ENCODE data around the gene OR4L1.
"Not testable (repeated sequence)": the region's sequence is repeated elsewhere in the genome, so short reads cannot be mapped to it uniquely, and the experiment has no call there.

OR4L1 gene, protein sequence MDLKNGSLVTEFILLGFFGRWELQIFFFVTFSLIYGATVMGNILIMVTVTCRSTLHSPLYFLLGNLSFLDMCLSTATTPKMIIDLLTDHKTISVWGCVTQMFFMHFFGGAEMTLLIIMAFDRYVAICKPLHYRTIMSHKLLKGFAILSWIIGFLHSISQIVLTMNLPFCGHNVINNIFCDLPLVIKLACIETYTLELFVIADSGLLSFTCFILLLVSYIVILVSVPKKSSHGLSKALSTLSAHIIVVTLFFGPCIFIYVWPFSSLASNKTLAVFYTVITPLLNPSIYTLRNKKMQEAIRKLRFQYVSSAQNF

DNA sequence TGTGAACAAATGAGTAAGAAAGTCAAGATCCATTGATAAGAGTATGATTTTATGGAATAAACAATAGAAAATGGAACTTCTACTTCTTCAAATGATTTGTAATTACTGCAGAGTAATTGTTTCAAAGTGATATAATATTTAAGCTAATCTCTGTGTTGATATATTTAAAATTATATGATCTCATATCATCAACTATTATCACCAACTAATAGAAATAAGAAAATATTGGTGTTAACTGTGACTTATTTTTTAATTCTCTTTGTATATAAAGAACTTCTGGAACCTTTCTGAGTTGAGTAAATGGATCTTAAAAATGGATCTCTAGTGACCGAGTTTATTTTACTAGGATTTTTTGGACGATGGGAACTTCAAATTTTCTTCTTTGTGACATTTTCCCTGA, at the start of gene OR4L1:
OR4L1 (plus strand) TSS at position 301 of the 400 bp plus-strand sequence; CDS start at position 301, 0 bp downstream.
- no peak for DNase-seq (ENCODE audit: low read depth)

DNA sequence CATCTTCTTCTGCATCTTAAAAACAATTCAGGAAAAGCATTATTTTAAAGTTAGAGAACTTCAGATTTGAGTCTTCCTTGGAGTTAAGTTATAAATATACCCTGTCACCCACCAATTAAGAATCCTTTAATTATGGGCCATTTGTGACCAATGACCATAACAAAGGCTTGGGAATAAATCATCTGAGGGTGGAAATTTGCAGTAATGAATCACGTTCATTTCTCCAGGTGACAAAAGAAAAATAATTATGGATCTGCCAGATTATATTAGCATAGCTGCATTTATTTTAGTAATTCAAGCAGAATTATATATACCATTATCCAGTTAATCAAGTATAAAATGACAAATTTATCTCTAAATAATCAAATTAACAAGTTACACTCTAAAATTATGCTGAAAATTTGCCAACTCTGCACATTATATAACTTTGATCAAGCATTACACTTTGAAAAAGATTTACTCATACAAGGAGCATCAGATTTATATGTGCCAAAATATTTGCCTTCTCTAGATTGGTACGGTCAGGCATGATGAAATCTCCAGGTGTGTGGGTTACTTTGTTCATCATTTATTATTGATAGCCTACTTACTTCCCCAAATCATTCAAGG, 40.5 kb upstream of the OR4L1 start, which contains the start of gene OR4K14:
OR4K14 (minus strand) TSS at position 51 of the 609 bp plus-strand sequence. CDS start 4,114 bp downstream, outside the sequence.
- no peak for DNase-seq (ENCODE audit: low read depth)

DNA sequence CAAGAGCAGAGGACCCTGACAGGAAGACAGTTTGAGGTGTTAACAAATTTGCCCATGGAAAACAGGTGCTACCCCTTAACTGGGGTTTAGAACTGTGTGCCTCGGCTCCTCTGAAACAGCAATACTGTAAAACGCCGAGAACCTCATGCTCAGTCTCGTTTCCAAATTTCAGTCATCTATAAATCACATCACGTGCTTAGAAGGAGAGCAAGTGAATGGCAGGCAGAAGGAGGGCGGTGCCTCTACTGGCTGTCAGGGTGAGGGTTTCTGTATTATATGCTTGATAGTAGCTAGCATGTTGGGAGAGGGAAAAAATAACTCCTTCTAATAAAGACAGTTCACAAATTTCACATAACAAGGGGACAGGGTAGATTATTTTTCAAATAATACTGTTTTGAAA, 28.8 kb upstream of the OR4L1 start:
- no peak for DNase-seq (ENCODE audit: low read depth)

DNA sequence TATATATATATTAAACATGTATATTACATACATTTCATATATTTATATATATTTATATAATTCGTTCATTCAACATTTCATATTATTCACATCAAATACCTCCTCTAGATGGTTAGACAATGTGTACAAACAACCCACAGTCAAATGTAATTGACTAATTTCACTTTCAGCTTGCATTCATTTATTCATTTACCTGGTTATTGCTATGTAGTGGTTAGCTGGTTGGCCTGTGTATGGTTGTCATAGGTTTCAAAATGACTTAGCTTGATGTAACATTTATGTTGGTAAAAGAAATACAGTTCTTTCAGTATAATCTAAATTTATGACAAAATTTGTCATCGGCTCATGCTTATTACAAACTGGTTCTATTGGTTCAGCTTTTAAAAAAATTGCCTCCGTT, 24.4 kb upstream of the OR4L1 start:
- DNase-seq (ENCODE audit: low read depth), result no peak

DNA sequence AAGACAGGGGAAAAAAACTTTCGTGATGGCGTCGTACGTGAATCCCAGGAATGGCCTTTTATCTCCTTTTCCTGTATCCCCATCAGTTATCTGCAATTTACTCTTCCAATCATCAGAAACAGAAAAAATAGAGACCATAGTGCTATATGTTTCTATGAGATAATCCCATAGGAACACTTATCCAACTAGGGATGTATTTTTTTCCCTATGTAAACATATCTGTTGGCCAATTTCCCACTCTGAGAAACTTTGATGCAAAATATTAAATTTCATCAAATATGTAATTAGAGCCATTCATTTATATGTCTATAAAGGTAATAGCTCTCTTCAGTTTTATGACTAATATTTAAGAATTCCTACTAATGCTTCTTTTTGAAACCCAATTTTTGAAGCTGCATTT, 23.9 kb upstream of the OR4L1 start, which contains the start of gene OR4K13:
OR4K13 (minus strand) TSS at position 101 of the 400 bp plus-strand sequence. CDS start 1,280 bp downstream, outside the sequence.
- no peak for DNase-seq (ENCODE audit: low read depth)

DNA sequence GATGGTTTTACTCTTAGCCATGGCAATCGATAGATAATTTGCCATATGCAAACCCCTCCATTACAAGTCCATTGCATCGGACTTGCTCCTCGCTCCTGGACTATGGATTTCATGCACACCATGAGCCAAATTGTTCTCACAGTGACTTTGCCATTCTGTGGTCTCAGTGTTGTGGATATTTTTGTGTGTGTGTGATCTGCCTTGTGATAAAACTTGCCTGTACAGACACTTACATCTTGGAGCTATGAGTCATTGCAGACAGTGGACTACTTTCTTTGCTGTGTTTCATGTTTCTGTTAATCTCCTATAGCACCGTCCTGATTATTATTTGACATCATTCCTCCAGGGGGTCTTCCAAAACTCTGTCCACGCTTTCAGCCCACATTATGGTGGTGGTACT, 15.6 kb upstream of the OR4L1 start:
- DNase-seq (ENCODE audit: low read depth), result no peak

DNA sequence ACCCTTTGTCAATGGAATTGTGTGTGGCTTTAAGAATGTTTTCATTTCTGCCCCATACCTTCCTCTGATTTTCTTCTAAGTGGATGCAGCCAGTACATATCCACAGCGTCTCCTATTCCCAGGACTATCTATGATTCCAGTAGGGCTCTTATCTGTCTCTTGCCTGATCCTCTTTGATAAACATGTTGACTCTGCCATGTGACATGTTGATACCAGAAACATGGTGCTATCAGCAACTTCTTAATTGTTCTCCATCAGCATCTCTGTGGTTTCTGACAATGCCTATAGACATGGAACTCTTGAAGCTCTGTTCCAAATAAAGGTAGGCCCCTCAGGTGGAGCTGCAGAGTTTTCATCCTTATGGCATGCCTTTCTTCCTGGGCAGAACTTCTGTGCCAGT, 11.6 kb upstream of the OR4L1 start:
- DNase-seq (ENCODE audit: low read depth), result no peak

DNA sequence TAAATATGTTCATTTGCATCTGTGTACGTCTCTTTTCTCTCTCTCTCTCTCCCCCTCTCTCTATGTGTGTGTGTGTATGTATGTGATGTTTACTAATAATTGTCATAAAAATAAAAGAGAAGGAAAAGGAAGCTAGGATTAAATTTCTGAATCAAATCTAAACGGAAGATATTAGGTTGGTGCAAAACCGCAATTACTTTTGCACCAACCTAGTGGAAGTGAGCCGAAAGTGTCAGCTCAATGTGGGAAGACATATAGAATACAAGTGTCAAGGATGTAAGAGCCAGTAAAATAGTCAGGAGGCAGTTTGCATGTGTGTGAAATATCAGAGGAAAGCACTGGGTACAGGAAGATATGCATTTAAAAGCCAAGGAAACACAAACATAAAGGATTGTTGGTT, 32.2 kb downstream of the OR4L1 start:
- no peak for DNase-seq (ENCODE audit: low read depth)

DNA sequence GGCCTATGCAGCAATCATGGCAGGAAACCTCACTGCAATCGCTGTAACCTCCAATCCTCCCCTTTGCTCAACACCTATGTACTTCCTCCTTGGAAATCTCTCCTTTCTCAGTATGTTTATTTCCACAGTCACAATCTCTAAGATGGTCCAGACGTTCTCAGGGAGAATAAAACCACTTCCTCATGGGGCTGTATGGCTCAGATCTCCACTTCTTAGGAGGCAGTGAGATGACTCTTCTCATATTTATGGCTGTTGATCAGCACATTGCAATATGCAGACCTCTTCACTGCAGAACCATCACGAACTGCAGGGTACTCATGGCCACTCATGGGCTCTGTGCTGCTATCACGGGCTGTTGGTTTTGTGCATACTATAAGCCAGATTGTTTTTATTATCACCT, 33.6 kb downstream of the OR4L1 start:
- no peak for DNase-seq (ENCODE audit: low read depth)

DNA sequence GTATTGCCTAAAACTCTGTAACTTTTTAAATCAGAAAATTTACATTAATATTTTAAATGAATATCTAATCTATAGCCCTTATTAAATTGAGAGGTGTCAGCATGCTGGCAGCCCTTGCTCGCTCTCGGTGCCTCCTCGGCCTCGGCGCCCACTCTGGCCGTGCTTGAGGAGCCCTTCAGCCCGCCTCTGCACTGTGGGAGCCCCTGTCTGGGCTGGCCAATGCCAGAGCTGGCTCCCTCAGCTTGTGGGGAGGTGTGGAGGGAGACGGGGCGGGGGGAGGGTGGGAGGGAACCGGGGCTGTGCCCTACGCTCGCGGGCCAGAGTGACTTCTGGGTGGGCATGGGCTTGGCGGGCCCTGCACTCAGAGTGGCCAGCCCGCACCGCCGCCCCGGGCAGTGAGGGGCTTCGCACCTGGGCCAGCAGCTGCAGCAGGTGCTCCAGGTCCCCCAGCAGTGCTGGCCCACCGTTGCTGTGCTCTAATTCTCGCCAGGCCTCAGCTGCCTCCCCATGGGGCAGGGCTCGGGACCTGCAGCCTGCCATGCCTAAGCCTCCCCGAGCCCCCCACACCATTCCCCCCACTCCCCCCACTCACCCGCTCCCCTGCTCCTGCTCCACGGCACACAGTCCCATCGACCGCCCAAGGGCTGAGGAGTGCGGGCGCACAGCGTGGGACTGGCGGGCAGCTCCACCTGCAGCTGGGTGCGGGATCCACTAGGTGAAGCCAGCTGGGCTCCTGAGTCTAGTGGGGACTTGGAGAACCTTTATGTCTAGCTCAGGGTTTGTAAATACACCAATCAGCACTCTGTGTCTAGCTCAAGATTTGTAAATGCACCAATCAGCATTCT, 39.3 kb downstream of the OR4L1 start:
- not testable (repeated sequence) for DNase-seq (ENCODE audit: low read depth)

DNA sequence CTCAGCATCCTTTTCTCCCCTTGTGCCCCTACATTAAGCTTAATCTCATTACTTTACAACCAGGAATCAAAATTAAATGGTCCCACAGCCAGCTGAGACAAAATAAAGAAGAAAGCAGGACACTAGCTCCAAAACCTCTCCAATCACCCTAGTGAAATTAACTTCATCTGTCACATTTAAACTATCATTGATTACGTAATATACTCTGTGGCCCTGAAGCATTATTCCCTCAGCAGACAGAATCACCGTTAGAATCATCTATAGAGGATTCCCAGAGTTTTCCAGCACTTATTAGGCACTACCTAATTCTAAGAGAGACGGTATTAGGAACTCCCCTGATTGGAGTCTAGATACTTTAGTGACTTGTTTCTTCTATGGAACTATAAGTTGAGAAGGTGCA, 50.6 kb downstream of the OR4L1 start, which contains the start of gene OR4K17:
OR4K17 (plus strand) TSS at position 302 of the 400 bp plus-strand sequence. CDS start 6,761 bp downstream, outside the sequence.
- DNase-seq (ENCODE audit: low read depth), result no peak

Measured in stimulated activated CD8-positive, alpha-beta memory T cell treated with anti-CD3 and anti-CD28 coated beads, Interleukin-12 subunit alpha, Interleukin-12 subunit beta, amount 100 ng/mL, for 1 hour (primary cell).